DMS153 treated with DMSO at 0.1 percent for 48 hours (cell line): ENCODE data around the gene CHST12.
"Not testable (repeated sequence)": the region's sequence is repeated elsewhere in the genome, so short reads cannot be mapped to it uniquely, and the experiment has no call there.

Source experiments
- DNase-seq: peaks from one replicate; lab custom pipeline; 2025; ENCODE audit not compliant: unreplicated experiment; lab: John Stamatoyannopoulos, UW

Gene CHST12

GRCh38 chr7:2403718-2404648 is 572 bp downstream of the CHST12 start:
- DNase-seq, result no peak

DNA sequence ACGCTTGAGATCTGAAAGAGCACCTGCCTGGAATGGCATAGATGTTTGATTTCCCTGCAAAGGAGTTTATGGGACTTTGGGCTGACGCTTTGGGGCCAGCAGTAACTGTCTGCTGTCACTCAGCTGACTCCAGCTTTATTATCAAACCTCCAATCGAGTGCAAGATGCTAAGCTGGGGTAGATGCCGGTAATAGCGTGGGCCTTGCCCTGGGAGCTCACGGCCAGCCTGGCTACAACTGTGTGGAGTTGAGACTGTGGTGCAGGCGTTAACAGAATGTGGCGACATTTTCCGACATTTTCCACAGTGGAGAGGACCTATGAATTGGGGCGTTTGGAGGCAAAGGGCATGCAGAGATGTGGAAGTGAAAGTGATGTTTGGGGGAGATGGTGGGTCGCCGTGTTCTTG is 1.3 kb downstream of the CHST12 start:
- DNase-seq, result no peak

- no peak for DNase-seq
Measured at GRCh38 chr7:2405201-2405600, 1.8 kb downstream of the CHST12 start.

GRCh38 chr7:2405601-2406345 is 2.4 kb downstream of the CHST12 start:
- no peak for DNase-seq

DNA sequence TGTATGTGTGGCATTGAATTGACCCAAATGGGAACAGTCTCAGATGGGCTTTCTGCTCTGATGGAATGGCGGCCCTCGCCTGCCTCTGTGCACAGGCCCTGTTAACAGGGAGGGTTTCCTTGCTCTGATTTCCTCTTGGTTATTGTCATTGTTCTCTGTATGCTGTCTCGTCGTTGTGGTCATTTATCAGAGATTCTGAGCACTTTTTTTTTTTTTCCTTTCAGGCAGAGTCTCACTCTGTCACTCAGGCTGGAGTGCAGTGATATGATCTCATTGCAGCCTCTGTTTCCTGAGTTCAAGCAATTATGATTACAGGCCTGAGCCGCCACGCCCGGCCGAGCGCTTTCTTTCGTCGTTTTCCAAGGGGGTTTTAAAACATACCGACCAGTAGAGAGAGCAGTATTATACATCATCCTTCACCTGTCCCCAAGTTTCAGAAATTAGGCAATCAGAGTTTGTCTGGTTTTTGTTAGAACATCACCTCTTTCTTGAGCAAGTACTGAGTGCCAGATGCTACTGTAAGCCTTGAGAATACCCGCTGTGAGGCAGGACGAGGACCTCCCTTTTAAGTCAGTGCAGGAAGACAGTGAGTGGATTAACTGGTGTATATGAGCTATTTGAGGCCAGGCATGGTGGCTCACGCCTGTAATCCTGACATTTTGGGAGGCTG is 6.5 kb downstream of the CHST12 start:
- no peak for DNase-seq

DNA sequence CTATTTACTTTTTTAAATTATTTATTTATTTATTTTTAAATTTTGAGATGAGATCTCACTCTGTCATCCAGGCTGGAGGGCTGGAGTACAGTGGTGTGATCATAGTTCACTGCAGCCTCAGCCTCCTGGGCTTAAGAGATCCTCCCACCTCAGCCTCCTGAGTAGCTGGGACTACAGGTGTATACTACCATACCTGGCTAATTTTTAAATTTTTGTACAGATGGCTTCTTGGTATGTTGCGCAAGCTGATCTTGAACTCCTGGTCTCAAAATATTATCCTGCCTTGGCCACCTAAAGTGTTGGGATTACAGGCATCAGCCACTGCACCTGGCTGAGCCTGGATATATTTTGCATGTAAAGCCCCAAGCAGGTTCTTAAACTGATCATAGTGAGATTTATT is 7.6 kb downstream of the CHST12 start:
- DNase-seq, result no peak

DNA sequence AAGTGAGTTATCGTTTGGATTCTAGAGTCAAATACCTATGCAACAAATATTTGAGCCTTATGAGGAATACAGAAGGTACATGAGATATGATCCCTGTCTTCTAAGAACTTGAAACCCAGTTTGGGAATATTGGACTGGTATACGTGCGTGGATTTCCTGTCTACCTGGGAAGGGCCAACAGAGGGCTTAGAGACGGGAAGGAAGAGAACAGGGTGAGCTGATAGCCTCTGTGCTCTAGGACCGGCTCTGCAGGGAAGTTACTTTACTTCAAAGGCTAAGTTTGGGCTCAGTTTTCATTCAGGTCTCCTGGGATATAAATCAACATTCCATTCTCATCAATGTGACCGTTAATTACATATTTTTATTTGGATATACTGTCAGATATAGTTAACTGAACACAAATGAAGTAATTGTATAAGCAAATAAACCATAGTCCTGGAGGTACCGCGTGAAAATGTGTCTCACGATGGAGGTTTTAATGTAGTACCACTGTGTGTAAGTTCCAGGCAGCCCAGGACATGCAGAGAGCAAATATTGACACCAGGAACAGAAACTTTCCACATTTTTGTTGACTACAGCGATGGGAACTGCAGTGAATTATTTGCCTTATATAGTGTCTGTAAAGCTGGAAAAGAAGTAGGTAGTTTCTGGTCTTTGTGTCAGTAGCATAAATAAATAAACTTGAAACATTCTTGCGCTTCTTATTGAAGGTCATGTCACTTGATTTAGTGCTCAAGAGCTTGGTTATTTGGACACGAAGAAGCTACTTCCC is 8.6 kb downstream of the CHST12 start:
- no peak for DNase-seq

- no peak for DNase-seq
Measured at GRCh38 chr7:2412587-2413201, 9.3 kb downstream of the CHST12 start.

GRCh38 chr7:2416063-2416462 is 12.7 kb downstream of the CHST12 start:
- no peak for DNase-seq

GRCh38 chr7:2416650-2417049 is 13.2 kb downstream of the CHST12 start:
- no peak for DNase-seq

DNA sequence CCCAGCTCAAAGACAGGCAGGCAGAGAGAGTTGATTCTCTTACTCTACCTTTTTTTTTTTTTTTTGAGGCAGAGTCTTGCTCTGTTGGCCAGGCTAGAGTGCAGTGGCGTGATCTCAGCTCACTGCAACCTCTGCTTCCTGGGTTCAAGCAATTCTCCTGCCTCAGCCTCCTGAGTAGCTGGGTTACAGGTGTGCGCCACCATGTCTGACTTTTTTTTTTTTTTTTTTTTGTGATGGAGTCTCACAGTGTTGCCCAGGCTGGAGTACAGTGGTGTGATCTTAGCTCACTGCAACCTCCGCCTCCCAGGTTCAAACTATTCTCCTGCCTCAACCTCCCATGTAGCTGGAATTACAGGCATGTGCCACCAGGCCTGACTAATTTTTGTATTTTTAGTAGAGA is 13.8 kb downstream of the CHST12 start:
- DNase-seq, result not testable (repeated sequence)

DNA sequence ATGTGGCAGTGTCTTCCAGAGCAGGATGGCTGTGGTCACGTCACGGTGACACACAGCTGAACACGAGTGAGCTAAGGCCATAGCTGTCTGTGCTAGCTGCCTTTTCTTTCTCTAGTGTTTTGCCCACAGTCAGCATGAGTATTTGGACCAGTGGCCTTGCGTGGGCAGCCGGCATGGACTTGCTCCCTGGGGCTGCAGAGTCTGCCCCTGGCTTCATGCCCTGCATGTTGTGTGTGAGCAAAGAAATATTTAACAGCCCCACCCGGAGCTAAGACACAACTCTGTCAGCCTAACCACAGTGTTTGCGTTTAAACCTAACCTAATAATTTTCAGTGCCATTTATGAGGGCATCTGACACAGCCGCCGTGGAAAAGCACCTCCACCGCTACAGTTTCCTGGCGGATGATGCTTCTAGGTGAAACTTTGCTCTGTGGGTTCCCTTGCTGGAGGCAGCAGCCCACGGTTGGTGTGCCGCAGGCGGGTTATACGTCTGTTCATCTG is 14.6 kb downstream of the CHST12 start:
- no peak for DNase-seq

- no peak for DNase-seq
Measured at GRCh38 chr7:2420216-2420933, 17.0 kb downstream of the CHST12 start.

GRCh38 chr7:2421943-2422310 is 18.5 kb downstream of the CHST12 start:
- DNase-seq, result no peak

DNA sequence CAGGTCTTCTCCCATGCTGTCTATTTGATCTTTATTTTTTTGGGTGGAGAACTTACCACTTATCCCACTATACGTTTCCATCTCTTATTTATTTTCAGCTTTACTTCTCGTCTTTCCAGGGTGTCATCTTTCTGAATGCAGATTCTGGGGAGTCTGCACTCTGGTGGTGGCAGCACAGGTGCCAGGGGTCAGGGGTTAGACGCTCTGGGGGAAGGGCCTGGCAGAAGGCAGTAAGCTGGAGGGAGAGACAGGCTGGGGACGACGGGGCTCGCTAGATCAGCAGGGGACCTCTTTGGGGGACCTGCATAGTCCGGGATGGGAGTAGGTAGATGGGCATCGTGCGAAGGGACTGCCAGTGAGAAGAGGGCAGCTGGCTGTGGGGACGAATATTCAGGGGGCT is 22.3 kb downstream of the CHST12 start:
- no peak for DNase-seq

GRCh38 chr7:2431260-2431867 is 28.0 kb downstream of the CHST12 start:
- DNase-seq, result no peak

DNA sequence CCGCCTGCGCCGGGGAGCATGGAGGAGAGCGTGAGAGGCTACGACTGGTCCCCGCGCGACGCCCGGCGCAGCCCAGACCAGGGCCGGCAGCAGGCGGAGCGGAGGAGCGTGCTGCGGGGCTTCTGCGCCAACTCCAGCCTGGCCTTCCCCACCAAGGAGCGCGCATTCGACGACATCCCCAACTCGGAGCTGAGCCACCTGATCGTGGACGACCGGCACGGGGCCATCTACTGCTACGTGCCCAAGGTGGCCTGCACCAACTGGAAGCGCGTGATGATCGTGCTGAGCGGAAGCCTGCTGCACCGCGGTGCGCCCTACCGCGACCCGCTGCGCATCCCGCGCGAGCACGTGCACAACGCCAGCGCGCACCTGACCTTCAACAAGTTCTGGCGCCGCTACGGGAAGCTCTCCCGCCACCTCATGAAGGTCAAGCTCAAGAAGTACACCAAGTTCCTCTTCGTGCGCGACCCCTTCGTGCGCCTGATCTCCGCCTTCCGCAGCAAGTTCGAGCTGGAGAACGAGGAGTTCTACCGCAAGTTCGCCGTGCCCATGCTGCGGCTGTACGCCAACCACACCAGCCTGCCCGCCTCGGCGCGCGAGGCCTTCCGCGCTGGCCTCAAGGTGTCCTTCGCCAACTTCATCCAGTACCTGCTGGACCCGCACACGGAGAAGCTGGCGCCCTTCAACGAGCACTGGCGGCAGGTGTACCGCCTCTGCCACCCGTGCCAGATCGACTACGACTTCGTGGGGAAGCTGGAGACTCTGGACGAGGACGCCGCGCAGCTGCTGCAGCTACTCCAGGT is 29.7 kb downstream of the CHST12 start:
- DNase-seq, result no peak

GRCh38 chr7:2433713-2434550 is 30.5 kb downstream of the CHST12 start:
- no peak for DNase-seq
